Measurements from ENCODE around the gene NMNAT3. TPM values are rescaled to one million over a fixed set of nuclear protein-coding genes. Genes with fewer than 3 reads are reported as not detected.

The NMNAT3 gene
- 12.1 TPM for total RNA-seq
- long read RNA-seq, transcript NMNAT3-213 (5 exons, 794 nt), result minor isoform, 6 of 35 reads
- long read RNA-seq, transcript NMNAT3-201 (6 exons, 1,569 nt), result major isoform, 16 of 35 reads
- long read RNA-seq, partial matches to known transcripts, result 1 of 35 reads
- long read RNA-seq, other reads (novel, unspliced or antisense), result 11 of 35 reads

GRCh38 chr3:139677388-139678155, at the start of gene NMNAT3:
NMNAT3 (minus strand) TSS chr3:139677972; CDS start chr3:139627724, 50,248 bp downstream.
- peak; percentile 100 for ATAC-seq (ENCODE audit: poor library complexity)
- intact Hi-C loops (cut with DNase I), result no loop called here
- DNase-seq, result peak; percentile 93

- ATAC-seq (ENCODE audit: poor library complexity) (no peak), DNase-seq (no peak)
- intact Hi-C loops (cut with DNase I), result no loop called here
Measured at GRCh38 chr3:139721370-139721769, 43.6 kb upstream of the NMNAT3 start.

- intact Hi-C loops (cut with DNase I), result no loop called here
- DNase-seq (peak; percentile 58), ATAC-seq (ENCODE audit: poor library complexity) (peak; percentile 84)
Measured at GRCh38 chr3:139718415-139718814, 40.6 kb upstream of the NMNAT3 start.

- intact Hi-C loops (cut with DNase I), result no loop called here
- no peak for DNase-seq
- no peak for ATAC-seq (ENCODE audit: poor library complexity)
Measured at GRCh38 chr3:139716908-139717485, 39.2 kb upstream of the NMNAT3 start.

- no peak for ATAC-seq (ENCODE audit: poor library complexity)
- intact Hi-C loops (cut with DNase I), result no loop called here
- DNase-seq, result no peak
Measured at GRCh38 chr3:139715743-139716360, 38.1 kb upstream of the NMNAT3 start.

DNA sequence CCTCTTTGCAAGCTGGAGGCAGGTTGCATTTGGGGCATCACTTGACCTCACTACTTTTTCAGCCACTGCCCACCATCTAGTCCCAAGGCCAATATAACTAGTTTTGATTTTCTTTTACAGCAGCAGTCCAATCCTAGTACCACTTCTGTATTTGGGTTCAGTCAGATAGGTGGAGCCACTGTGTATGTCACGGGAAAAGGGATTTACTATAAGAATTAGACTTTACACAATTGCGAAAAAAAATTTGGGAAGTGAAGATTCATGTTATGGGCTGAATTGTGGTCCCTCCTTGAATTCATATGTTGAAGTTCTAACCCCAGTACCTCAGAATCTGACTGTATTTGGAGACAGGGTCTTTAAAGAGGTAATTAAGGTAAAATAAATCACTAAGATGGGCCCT, 37.4 kb upstream of the NMNAT3 start:
- ATAC-seq (ENCODE audit: poor library complexity) (no peak), DNase-seq (no peak)
- intact Hi-C loops (cut with DNase I), result no loop called here

DNA sequence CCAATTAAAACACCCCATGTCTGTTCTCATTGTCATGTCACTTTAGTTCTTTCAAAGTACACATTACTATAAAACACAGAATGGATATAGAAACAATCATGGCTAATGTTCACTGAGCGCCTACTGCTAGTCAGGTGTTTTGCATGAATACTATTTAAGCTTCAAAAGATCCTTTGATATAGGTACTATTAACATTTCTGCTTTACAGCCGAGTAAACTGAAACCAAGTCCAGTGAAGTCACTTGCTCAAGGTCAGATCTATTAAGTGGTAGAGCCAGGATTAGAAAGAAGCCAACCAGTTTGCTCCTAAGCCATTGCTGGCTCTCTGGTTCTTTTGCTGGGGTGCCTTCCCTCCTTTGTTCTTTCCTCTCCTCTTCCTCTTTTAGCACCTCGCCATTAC, 32.4 kb upstream of the NMNAT3 start:
- ATAC-seq (ENCODE audit: poor library complexity), result no peak
- no peak for DNase-seq
- intact Hi-C loops (cut with DNase I), result no loop called here

DNA sequence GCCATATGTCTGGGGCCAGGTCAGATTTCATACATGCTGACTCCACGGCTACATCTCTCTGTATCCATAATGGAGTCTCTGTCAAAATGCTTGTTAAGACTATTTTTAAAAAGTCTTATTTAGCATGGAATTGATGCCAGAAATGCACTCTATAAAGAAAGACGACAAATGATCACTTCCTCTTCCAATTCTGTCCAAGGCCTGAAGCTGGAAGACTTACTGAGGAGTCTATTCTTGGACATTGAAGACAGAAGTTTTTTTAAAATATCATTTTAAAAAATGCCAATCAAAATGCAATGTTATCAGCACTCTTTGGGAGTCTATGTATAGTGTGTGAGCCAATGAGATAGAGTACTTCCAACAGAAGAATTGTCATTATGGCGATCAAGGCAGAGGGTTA, 27.9 kb upstream of the NMNAT3 start:
- intact Hi-C loops (cut with DNase I), result no loop called here
- ATAC-seq (ENCODE audit: poor library complexity) (no peak), DNase-seq (no peak)

- no peak for DNase-seq
- intact Hi-C loops (cut with DNase I), result no loop called here
- no peak for ATAC-seq (ENCODE audit: poor library complexity)
Measured at GRCh38 chr3:139696314-139696604, 18.5 kb upstream of the NMNAT3 start.

DNA sequence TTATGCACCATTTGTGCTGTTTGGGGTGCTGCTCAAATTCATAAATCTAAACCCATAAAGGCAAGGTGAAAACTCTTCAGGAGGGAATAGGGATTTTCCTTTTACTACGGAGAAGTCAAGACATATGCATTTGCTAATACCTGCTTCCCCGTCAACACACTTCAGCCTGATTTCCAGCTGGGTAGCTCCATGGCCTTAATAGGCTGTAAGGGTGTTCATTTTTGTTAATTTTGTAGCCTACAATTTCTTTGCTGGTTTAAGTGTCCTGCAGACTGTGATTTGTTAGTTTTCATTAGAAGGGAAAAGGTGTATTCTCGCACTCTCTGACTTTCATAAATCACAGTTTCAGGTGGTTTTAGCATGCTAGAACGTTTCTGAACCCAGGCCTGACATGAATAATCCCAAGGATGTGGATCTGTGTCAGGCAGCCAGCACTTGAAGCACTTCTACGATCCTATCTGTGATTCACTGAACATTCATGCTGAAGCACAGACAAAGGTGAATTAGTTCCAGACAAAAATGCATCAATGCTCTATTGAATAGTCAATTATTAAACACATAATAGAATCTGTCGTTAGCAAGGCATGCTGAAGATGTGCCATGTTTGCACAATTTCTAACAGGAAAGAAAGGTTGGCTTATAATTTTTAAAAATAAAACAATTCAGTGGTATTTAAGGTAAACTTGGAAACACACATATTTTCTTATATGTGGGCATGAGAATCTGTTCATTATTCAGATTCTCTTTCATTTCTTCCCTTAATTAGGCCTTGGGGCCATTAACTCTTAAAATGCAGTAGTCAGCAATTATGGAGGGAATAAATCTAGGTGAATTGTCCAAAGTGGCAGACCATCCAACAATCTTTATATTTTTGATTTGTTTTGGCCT, 17.9 kb upstream of the NMNAT3 start:
- intact Hi-C loops (cut with DNase I), result no loop called here
- DNase-seq, result no peak
- no peak for ATAC-seq (ENCODE audit: poor library complexity)

DNA sequence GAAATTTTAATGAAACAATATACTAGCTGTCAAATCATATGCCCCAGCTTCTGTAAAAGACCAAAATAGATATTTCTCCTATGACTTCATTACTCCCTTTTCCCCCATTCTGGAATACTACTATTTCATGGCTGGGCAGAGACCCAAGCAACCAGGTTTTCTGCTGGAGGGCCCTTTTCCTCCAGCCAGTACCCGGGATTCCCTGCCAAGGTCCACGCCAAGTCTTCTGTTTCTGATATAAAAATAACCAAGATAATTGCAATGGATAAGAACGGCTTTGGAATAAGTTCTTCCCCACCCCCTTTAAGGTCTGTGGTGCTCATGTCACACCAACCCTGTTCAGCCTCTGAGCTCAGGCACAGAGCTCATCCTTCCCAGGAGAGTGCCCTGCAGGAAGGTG, 17.2 kb upstream of the NMNAT3 start:
- DNase-seq (no peak), ATAC-seq (ENCODE audit: poor library complexity) (no peak)
- intact Hi-C loops (cut with DNase I), result no loop called here

- DNase-seq (no peak), ATAC-seq (ENCODE audit: poor library complexity) (no peak)
- intact Hi-C loops (cut with DNase I), result no loop called here
Measured at GRCh38 chr3:139694542-139694941, 16.8 kb upstream of the NMNAT3 start.

DNA sequence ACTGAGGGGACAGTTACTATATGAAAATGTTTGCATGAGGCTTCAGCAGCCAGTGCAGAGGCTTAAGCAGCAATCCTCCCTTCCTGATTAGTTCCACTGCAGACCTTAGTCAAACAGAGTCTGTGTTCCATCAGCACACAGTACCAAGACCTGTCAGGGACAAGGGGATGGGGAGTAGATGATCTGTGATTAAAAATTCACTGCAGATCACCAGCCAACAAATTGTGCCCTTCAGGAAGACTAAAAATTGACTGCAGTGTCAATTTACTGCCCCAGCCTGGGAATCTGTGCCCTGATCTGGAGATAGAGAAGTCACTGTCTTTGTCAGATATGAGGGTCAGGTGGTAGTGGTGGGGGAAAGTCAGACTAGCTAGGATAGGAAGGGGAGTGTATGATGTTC, 13.8 kb upstream of the NMNAT3 start:
- ATAC-seq (ENCODE audit: poor library complexity) (peak; percentile 41), DNase-seq (no peak)
- intact Hi-C loops (cut with DNase I), result no loop called here

DNA sequence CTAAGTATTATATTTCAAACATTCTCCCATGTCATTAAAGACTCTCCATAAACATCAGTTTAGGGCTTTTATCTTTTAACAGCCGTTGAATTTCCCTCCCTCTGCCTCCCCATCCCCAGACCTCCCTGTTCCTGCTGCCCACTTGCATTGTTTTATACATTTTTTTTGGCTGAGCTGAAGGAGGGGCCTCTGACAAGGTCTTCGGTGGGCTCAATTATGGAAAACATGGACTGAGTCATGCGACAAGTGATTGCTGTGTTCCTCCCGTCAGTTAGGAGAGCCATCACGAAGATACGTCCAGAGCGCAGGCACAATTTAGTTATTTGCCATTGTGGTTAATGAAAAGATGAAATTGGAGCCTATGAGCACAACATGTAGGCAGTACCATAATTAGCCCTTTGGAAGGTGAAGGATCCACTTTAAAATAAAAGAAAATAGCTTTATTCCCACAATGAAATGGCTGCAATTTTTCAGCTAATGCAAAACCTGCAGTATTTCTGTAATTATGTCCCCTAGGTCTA, 12.0 kb upstream of the NMNAT3 start:
- intact Hi-C loops (cut with DNase I), result no loop called here
- no peak for ATAC-seq (ENCODE audit: poor library complexity)
- no peak for DNase-seq

DNA sequence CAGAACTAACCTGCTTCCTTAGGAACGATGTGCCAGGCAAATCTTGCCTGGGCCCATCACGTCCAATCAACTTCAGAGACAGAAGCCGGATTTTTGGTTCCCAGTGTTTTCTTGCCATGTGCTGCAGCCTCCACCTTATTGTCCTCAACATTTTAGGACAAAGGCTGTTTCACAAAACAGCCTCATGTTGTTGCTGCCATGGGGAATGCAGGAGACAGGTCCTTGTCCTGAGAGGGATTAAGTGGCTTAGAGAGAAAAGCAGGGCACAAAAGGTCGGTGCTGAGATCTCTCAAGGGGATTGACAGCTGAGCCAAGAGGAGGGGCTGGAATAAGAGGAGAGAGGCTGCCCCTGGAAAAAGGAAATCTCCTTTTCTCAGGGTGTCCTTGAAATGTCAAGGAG, 11.3 kb upstream of the NMNAT3 start:
- ATAC-seq (ENCODE audit: poor library complexity) (no peak), DNase-seq (no peak)
- intact Hi-C loops (cut with DNase I), result no loop called here

DNA sequence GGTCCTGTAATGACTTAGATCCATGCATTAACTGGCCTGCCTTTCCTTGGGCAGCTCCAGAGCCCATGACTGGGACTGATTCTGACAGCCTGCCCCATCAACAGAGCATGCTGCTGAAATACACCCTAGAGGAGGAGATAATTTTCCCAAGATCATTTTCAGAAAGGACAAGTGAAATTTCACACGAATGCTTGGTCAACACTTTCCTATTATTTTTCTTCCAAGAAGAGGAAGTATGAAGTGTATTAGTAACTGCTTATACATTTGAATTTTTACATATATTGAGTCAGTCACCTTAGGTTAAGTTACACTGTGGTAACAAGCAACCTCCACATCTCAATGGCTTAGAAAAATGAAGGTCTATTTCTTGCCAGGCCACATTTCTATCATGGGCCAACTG, 9.7 kb upstream of the NMNAT3 start:
- ATAC-seq (ENCODE audit: poor library complexity) (no peak), DNase-seq (no peak)
- intact Hi-C loops (cut with DNase I), result no loop called here

DNA sequence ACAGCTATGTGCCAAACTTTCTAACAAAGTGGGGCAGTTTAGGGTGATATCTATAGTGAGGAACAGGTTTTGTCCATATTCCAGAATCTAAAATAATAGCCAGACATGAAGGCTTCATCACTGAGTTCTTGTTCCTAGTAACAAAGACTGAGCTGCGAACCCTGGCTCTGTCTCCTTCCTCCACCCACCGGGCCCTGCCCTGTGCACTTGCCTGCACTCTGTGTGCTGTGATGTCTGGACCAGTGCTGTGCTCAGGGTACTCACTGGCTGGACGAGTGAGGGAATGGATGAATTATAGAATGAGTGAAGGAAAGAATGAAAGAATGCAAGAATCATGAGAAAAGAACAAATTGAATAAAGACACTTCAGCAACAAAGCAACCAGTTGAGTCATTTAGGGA, 8.9 kb upstream of the NMNAT3 start:
- intact Hi-C loops (cut with DNase I), result no loop called here
- no peak for DNase-seq
- ATAC-seq (ENCODE audit: poor library complexity), result no peak

GRCh38 chr3:139686206-139686605, 8.4 kb upstream of the NMNAT3 start:
- ATAC-seq (ENCODE audit: poor library complexity), result peak; percentile 59
- DNase-seq, result no peak
- intact Hi-C loops (cut with DNase I), result no loop called here

GRCh38 chr3:139679220-139679775, 1.5 kb upstream of the NMNAT3 start:
- DNase-seq (no peak), ATAC-seq (ENCODE audit: poor library complexity) (no peak)
- intact Hi-C loops (cut with DNase I), result no loop called here
